HG02884 (cell line): Measurements from ENCODE around the gene GPS2.

ENCODE experiments used
- ATAC-seq: cut with Tn5 transposase; IDR thresholded peaks from one replicate; pipeline ENCODE4 v1.9.1; 2021; ENCODE audit warnings: mild to moderate bottlenecking, moderate library complexity; ENCODE audit not compliant: unreplicated experiment

The GPS2 gene

DNA sequence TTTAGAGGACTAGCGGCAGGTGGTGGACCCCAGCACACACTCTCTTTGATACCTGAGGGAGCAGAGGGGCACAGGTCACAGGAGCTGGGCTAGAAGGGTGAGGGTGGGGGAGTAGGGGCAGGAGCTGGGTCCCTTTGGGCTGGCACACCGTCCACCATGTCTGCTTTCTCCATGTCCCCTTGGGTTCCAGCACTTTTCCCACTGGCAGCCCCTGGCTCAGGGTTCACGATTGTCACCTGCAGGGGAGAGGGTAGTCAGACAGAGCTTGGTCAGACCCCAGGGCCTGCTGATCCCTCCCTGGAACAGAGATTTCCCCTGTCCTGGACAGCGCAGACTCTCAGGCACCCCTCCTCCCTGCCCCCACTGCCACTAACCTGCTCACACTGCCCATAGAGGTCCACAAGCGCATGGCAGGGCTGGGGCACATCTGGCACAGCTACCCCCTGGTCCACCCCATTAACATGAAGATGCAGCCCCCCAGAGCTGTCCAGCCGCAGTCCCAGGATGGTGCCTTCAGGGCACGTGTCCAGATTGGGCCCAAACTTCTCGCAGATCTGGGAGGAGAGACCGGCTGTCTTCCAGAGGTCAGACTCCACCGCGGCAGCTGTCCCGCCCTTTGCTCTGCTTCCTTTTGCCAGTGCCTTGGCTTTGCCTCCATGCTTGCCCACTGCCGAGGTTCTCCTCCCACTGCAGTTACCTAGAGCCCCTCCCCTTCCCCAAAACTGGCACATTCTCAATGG lies 3.1 kb upstream of the GPS2 start:
- no peak for ATAC-seq

DNA sequence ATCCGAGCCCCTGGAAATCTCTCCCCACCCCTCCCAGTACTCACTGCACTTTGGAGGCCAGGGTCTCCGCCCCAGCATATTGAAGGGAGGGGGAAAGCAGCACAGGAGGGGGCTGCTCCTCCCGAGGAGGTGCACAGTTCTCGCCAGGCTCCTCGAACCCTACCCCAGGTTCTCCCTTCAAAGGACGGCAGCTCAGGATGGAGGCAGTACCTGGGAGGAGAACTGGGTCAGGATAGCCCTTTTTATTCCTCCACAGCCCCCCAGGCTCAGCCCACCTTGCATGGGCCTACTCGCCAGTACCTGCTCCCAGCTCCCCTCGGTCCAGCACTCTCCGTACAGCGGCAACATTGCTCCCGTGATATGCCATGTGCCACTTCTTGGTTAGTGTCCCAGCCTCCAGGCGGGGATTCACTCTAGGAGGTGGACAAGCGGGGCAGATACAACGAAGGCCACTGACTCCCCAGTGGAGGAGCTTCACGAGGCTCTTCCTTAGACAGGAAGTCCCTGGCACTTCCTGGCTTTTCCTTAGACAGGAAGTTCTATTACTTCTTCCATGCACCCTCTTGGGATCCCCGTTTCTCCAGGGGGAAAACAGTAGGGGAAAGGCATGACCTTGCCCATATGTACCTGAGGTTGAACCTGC lies 2.1 kb upstream of the GPS2 start:
- no peak for ATAC-seq

DNA sequence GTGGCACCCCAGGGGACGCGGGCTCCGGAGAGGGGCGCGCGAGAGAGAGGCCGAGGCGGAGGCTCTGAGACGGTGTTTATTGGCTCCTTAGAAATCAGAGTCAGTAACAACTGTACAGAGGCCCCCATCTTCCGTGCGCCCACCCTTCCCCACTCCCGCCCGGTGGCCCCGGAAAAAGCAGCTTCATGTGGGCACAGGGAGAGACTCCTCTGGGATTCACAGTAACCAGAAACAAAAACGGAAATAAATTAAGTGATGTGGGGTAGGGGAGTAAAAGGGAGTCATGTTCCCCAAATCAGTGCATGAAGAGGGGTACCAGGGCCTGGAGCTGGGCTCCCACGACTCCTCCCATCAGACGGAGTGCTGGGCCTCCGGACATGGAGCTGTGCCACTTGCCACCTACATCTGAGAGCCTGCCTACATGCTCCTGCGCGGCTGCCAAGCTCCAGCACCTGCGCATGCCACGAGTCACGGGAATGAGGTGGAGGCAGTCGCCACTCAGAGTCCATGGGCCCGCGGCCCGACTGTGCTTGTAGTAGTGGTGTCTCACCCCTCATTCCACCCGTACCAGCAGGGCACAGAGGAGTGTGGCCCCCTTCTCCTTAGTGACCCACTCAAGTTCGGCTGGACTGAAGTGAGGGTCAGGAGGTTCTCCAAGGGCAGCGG lies 543 bp upstream of the GPS2 start:
- no peak for ATAC-seq

DNA sequence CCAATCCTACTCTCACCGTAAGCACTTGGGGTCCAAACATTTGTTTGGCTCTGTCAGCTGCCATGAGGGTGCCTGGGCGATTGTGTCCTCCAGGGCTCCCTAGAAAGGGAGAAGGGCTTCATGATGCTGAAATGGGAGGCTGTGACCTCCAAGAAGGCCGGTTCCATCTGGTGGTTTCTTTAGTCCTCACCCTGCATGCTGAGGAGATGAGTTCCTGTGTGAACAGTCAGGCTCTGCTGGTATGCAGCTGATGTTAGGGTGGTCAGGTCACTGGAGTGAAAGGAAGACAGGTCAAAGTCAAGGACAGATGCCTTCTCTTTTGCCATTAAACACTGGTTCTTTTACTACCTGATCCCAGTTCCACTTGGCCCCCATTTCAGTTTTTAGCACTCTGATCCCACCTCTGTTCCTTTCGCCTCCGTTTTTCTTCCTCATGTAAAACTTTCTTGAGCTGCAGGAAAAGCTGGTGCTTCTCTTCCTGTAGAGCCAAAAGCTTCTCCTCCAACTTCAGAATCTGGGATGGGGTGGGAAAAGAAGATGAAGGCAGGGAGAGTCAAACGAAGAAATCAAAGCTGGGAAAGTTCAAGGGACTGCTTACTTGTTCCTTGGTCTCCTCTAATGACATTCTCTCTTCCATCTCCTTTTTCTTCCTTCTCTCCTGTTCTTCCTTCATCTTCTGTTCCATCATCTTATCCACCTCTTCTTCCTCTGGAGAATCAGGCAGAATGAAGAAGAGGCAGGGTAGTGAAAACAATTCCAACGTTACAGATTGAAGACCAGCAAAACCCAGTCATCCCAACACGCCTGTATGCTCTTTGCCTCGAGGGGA lies 1.1 kb downstream of the GPS2 start:
- no peak for ATAC-seq

DNA sequence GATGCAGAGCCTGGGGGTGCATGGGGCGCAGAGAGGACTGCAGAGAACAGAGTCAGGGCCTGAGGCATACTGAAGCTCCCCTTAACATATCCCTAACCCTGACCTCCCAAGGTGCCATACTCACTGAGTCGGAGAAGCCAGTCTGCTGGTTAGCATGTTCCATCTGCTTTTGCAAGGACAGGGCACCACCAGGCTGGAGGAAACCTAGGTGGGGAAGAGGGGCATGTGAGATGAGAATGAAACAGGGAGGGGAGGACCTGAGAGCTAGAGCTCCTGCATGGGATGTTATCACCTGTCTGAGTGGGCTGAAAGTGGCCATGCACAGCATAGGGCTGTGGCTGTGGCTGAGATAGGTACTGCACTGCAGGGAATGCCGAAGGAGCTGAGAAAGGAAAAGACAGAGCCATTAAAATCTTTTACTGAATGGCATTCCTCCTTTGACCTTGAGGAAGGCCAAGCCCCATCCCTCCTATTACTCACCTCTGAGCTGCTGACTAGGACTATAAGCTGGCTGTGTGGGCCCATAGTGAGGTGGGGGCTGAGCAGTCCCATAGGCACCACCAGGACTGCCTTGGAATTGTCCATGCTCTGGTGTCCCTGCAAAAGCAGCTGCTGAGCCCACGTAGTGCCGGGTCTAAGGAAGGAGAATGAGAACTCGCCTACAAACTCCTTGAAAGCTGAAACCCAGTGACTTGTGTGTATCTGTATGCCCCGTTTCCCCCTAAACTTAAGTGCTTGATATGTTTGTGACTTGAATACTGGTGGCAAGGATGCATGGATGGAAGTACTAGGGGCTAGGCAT lies 1.9 kb downstream of the GPS2 start:
- no peak for ATAC-seq

DNA sequence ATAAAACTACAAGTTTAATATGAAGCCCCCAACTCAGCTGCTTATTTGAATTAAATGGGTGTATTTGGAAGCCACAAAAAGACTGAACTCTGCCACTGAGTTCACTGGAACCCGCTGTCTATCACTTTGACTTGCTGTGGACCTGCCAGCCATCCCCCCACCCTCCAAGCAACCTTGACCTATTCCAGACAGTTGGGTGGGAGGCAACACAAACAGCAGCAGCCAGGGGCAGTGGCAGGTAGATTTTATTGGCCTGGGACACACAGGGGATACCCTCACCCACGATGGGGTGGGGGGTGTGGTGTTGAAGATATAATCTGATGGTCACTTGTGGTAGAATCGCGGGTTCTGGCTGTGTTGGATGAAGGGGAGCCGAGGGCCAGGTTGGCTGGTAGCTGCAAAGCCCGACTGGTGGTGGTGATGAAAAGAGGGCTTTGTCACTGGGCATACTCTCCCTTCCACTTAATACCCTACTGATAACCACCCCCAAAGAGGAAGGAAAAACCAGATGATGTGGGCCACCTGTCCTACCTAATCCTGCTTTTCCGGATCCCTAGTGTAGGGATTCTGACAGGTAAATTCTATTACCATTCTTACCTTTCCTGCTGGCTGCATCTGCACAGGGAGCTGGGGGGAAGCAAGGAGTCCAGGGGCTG lies 2.6 kb downstream of the GPS2 start:
- no peak for ATAC-seq

DNA sequence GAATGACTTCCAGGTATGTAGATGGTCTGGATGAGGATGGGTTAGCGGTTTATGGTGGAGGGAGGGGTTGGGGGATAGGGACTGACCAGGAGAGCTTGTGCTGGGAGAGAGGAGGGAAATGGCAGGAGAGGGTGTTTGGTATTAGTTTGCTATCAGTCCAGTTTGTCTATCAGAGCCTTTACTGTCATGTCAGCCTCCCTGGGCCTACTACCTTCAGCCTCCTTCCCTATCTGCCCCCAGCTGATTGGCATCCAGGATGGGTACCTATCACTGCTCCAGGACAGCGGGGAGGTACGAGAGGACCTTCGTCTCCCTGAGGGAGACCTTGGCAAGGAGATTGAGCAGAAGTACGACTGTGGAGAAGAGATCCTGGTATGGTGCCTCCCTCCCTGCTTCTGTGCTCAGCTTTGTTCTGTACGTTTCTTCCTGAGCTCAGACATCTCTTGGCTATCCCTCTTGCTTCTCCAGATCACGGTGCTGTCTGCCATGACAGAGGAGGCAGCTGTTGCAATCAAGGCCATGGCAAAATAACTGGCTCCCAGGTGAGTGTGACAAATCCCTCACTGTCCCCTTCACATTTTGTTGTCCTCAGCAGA lies 4.0 kb downstream of the GPS2 start:
- no peak for ATAC-seq

DNA sequence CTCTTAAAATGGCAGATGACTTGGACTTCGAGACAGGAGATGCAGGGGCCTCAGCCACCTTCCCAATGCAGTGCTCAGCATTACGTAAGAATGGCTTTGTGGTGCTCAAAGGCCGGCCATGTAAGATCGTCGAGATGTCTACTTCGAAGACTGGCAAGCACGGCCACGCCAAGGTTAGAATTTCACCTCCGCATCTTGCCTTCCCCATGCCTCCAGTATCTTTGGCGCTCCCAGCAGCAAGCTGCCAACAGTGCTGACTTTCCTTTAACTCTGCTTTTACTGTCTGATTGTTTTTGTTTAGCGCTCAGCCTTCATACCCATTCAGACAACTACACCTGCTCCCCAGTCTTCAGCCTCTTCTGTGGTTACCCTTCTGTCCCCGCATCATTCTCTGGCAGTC lies 5.5 kb downstream of the GPS2 start:
- ATAC-seq: no peak

DNA sequence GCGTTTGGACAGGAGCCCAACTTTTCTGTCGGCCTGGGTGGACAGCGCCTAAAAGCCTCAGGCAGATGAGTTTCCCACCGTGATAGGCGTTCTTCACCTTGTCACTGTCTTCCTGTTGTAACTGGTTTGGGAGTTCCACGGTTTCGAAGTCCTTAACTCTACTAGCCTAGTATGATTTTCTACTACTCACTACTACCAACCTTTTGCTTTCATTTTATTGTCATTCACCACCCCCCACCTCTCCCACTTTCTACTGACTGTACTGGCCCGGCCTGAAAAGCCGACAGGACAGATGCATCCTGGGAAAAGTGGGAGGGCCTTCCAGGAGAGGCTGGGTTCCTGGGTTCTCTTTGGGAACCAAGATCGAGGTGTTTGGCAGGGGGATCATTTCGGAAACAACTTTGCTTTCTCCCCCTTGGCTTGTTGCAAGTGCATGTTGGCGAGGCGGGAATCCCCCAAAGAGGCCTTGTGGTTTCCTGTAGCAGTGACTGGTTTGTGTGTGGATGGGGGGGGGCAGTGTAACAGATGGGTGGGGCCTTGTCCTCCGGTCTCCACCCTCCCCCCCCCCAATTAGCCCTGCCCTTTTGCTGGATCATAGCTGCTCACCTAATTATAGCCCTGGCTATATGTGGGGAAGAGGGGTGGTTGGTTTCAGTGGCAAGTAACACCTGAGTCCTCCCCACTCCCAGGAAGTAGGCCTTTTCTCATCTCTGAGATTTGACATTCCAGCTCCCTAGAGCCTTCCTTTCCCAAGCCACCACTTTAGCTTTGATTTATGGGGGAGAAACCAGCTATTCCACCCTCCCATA lies 6.3 kb downstream of the GPS2 start:
- no peak for ATAC-seq

DNA sequence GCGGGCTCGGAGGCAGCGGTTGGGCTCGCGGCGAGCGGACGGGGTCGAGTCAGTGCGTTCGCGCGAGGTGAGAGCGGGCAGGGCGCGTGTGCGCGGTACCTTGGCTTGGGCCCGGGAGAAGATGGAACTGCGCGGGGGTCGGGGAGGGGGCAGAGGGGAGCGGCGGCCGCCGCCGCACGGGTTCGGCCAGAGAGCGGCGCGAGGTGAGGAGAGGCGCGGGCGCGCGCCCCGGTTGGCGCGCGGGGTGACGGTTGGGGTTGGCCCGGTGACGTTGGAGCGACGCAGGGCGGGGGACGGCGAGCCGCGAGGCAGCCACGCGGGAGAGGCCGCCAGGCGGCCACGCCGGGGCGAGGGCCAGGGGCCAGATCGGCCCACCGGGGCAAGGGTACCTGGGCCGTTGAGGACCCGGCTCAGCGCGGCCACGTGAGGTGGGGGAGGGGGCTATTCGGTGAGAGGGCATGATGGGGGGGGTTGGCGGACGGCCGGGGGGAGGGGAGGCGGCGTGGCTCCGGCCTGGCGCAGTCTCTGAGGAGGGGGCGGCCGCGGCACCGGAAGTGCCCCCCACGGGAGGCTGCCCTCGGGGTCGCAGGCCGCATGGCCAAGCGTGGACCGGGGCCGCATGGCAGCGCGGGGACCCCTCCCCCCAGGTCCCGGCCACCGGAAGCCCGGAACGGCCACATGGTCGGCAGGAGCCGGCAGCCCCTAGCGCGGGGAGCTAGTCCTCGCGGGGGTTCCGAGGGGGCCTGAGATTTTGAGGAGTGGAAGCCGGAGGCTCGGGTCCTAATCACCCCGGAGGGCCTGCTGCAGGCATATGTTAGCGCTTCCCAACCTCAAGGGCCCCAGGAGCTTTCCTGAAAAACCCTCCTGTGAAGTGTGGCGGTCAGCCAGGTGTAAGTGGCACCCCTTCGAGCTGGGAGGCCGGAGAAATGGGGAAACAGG lies 7.2 kb downstream of the GPS2 start:
- no peak for ATAC-seq

DNA sequence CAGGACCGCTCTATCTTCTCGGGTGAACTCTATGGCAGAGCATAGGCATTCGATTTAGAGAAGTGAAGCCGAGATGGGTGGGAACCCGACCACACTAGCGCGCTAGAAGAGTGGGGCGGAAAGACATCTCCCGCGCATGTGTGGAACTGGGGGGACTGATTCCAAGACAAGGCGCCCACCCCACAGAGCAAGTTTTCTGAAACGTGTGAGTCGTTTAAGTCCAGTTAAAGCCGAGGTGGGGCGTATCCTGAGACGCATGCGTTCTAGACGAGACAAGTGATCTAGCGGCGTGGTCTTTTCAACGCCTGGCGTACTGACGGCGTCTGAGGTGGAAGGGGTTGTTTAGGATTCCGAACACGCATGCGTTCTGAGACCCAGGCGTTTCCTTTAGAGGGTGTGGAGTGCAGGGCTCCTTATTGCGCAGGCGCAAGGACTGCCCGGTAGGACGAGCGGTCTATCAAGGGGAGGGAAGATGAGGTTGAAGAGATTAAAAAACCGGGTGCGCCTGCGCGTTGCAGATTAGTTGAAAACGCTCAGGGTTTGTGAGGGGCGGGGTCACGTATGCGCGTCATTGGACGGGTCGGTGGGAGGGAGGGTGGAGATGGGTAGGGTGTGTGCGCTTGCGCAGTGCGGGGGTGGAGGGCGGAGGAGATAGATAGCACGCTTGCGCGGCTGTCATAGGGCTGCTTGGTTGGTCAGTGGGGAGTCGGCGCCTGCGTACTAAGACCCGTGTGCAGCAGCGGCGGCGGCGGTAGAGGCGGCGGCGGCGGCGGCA lies 8.1 kb downstream of the GPS2 start, which contains the start of gene EIF5A:
TSS of gene EIF5A (plus strand) at position 718 of the 775 bp plus-strand sequence. CDS start 2,008 bp downstream, outside the sequence.
- ATAC-seq: peak; percentile 61

DNA sequence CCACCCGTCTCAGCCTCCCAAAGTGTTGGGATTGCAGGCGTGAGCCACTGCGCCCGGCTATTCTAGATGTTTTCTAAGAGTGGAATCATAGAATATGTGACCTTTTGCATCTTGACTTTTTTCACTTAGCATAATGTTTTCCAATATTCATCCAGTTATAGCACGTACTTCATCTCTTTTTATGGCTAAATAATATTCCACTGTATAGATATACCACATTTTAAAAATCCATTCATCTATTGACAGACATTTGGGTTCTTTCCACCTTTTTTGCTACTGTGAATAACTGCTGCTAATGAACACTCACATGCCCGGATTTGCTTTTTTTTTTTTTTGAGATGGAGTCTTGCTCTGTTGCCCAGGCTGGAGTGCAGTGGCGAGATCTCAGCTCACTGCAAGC lies 11.0 kb downstream of the GPS2 start:
- no peak for ATAC-seq

DNA sequence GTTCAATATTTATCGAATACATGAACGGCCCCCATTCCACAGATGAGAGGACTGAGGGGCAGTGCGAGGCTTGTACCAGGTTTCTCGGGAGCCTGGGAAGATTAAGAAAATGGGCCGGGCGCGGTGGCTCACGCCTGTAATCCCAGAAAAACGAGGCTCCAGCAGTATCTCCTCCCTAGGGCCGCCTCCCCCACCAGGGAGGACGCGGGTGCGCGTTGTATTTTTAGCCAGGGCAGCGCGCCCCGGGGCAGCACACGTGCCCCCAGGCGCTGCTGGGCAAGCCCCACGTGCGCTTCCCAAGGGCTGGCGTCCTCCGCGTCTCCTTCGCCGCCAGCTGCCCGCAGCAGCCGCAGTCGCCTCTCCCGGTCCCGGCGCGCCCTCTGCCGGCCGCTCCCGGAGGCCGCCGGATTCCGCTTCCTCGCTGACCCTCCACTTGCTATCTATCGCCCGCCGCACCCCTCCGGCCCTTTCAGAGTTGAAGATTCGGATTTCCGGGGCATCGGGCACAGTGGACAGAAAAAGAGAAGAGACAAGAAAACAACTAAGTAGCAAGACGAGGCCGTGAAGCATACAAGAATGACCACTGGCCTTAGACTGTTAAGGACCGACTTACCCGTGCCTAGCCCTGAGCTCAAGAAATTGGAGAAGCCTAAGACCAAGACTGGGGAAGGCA lies 18.8 kb downstream of the GPS2 start:
- no peak for ATAC-seq

DNA sequence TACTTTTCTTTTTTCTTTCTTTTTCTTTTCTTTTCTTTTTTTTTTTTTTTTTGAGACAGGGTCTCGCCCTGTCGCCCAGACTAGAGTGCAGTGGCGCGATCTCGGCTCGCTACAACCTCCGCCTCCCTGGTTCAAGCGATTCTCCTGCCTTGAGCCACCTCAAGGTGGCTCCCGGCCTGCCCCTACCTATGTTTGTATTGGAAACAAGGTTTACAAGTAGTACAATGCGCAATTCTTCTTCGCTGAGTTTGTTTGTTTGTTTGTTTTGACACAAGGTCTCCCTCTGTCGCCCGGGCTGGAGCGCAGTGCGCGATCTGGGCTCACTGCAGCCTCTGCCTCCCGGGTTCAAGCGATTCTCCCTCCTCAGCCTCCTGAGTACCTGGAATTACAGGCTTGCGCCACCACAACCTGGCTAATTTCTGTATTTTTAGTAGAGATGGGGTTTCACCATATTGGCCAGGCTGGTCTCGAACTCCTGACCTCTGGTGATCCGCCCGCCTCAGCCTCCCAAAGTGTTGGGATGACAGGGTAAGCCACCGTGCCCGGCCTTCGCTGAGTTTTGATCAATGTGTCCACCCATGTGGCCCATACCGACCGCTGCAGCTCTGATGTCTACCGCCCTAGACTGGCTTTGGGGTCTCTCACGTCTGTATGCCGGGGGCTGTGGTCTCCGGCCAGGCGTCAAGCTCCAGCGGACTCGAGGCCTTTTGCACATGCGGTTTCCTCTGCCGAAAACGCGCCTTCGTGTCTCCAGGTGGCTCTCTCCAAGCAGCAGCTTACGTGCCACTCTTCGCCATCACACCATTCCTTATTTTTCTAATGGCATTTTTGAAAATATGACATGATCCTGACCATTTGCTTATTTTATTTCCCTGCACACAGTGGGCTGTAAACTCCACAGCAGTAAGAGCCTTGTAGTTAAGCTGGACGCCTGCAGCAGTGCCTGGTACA lies 19.7 kb downstream of the GPS2 start:
- ATAC-seq: no peak

DNA sequence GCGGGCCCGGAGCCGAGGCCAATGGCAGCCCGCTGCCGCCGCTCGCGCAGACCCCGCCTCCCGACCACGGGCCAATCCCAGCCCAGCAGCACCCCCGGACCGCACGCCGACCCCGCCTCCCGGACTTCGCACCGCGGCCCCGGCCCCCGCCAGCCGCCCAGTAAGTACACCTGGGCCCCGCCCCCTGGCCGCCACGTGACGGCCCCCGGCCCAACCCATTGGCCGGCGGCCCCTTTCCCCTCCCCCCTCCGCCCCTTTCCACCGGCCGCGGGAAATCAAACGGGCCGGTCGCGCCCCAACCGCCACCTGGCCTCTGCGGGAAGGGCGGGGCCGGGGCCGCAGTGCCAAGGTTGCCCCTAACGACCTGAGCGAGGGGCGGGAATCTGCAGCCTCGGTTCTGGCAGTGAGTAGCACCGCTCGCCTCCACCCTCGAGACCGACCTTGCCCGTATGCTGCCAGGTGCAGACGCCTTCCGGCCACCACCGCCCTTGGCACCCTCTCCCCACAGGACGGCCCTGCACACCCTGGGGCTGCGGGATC lies 20.5 kb downstream of the GPS2 start, which contains the start of gene YBX2:
TSS of gene YBX2 (minus strand) at position 26 of the 540 bp plus-strand sequence. CDS start 139 bp downstream, outside the sequence.
- no peak for ATAC-seq
